GM10847 (cell line): ENCODE data around the gene MIER2.

Source experiments
- POLR2A ChIP-seq: IDR thresholded peaks from 2 replicates; pipeline ENCODE4 v1.6.1; 2011; ENCODE audit not compliant: insufficient read length; ENCODE audit errors: extremely low read depth

MIER2 gene

GRCh38 chr19:340620-341385, 3.8 kb downstream of the MIER2 start:
- TF ChIP-seq POLR2A = no peak

- TF ChIP-seq POLR2A = no peak
Observed at GRCh38 chr19:339262-339887, 5.2 kb downstream of the MIER2 start.

GRCh38 chr19:338421-338820, 6.2 kb downstream of the MIER2 start:
- TF ChIP-seq POLR2A = no peak

- no peak for TF ChIP-seq POLR2A
Observed at GRCh38 chr19:336067-336614, 8.5 kb downstream of the MIER2 start.

- no peak for TF ChIP-seq POLR2A
Observed at GRCh38 chr19:335486-336066, 9.0 kb downstream of the MIER2 start.

- TF ChIP-seq POLR2A = no peak
Observed at GRCh38 chr19:335072-335471, 9.5 kb downstream of the MIER2 start.

- TF ChIP-seq POLR2A = no peak
Observed at GRCh38 chr19:334296-335071, 10.1 kb downstream of the MIER2 start.

GRCh38 chr19:330503-330902, 14.1 kb downstream of the MIER2 start:
- TF ChIP-seq POLR2A = no peak

- no peak for TF ChIP-seq POLR2A
Observed at GRCh38 chr19:329876-330275, 14.7 kb downstream of the MIER2 start.

GRCh38 chr19:328025-328505, 16.5 kb downstream of the MIER2 start:
- TF ChIP-seq POLR2A = no peak

GRCh38 chr19:327291-328024, 17.1 kb downstream of the MIER2 start:
- no peak for TF ChIP-seq POLR2A

GRCh38 chr19:326871-327270, 17.7 kb downstream of the MIER2 start:
- TF ChIP-seq POLR2A = no peak

GRCh38 chr19:325937-326565, 18.5 kb downstream of the MIER2 start:
- no peak for TF ChIP-seq POLR2A
